ENCODE data around the gene PCDHGA1.
"Not testable (repeated sequence)": the region's sequence is repeated elsewhere in the genome, so short reads cannot be mapped to it uniquely, and the experiment has no call there.

PCDHGA1 gene

GRCh38 chr5:141369994-141370848 lies 39.9 kb downstream of the PCDHGA1 start, which contains the start of gene PCDHGB3:
Gene PCDHGB3, plus strand, starts transcription at chr5:141370242. Its CDS starts 153 bp downstream, at chr5:141370395.
- in situ Hi-C loops (cut with MboI; ENCODE audit: low sequenced_read_pairs, unreplicated experiment), result no loop called here
- DNase-seq (ENCODE audit: low spot score), result peak; percentile 57
- peak; percentile 53 for TF ChIP-seq CTCF (IDR thresholded peaks at IDR 0.05; ENCODE audit: borderline replicate concordance, control extremely low read depth, extremely low read depth, insufficient read depth, missing control alignments)

GRCh38 chr5:141371572-141372475 lies 41.5 kb downstream of the PCDHGA1 start:
- no peak for DNase-seq (ENCODE audit: low spot score)
- no peak for TF ChIP-seq CTCF (IDR thresholded peaks at IDR 0.05; ENCODE audit: borderline replicate concordance, control extremely low read depth, extremely low read depth, insufficient read depth, missing control alignments)
- in situ Hi-C loops (cut with MboI; ENCODE audit: low sequenced_read_pairs, unreplicated experiment), result no loop called here

GRCh38 chr5:141373673-141374317 lies 43.5 kb downstream of the PCDHGA1 start, which contains the start of gene PCDHGA6:
Gene PCDHGA6, plus strand, starts transcription at chr5:141373891. Its CDS starts 193 bp downstream, at chr5:141374084.
- DNase-seq (ENCODE audit: low spot score), result no peak
- TF ChIP-seq CTCF (IDR thresholded peaks at IDR 0.05; ENCODE audit: borderline replicate concordance, control extremely low read depth, extremely low read depth, insufficient read depth, missing control alignments), result peak; percentile 15
- in situ Hi-C loops (cut with MboI; ENCODE audit: low sequenced_read_pairs, unreplicated experiment), result no loop called here

GRCh38 chr5:141374627-141375026 lies 44.3 kb downstream of the PCDHGA1 start:
- TF ChIP-seq CTCF (IDR thresholded peaks at IDR 0.05; ENCODE audit: borderline replicate concordance, control extremely low read depth, extremely low read depth, insufficient read depth, missing control alignments), result no peak
- no peak for DNase-seq (ENCODE audit: low spot score)
- in situ Hi-C loops (cut with MboI; ENCODE audit: low sequenced_read_pairs, unreplicated experiment), result no loop called here

- in situ Hi-C loops (cut with MboI; ENCODE audit: low sequenced_read_pairs, unreplicated experiment); DNase-seq (ENCODE audit: low spot score): not testable (repeated sequence)
Measured at GRCh38 chr5:141375444-141376155, 45.3 kb downstream of the PCDHGA1 start.

- peak; percentile 48 for DNase-seq (ENCODE audit: low spot score)
- in situ Hi-C loops (cut with MboI; ENCODE audit: low sequenced_read_pairs, unreplicated experiment), result no loop called here
- TF ChIP-seq CTCF (IDR thresholded peaks at IDR 0.05; ENCODE audit: borderline replicate concordance, control extremely low read depth, extremely low read depth, insufficient read depth, missing control alignments), result no peak
Measured at GRCh38 chr5:141382469-141383294, 52.4 kb downstream of the PCDHGA1 start, which contains the start of gene PCDHGA7. Gene PCDHGA7, plus strand, starts transcription at chr5:141382742. Its CDS starts 158 bp downstream, at chr5:141382900.

Measured in GM13976 (cell line).